Muscle of leg (tissue), 11 donors: ENCODE data around the gene SMIM44. TPM values are rescaled to one million over a fixed set of nuclear protein-coding genes. Genes with fewer than 3 reads are reported as not detected.

Experiments used
- DNase-seq: peaks from one replicate; pipeline ENCODE4 v3.0.0; 2013
- H3K27ac ChIP-seq: one replicate; pipeline ENCODE4 v1.5.1; 2013; ENCODE audit warnings: mild to moderate bottlenecking, low read length, control low read depth
- H3K27me3 ChIP-seq: one replicate; pipeline ENCODE4 v1.6.1; 2013; ENCODE audit warnings: low read length; ENCODE audit not compliant: control insufficient read depth, insufficient read depth
- H3K36me3 ChIP-seq: one replicate; pipeline ENCODE4 v1.6.1; 2013; ENCODE audit warnings: low read length; ENCODE audit not compliant: control insufficient read depth, insufficient read depth
- H3K4me1 ChIP-seq: one replicate; pipeline ENCODE4 v1.6.1; 2013; ENCODE audit warnings: low read length; ENCODE audit not compliant: control insufficient read depth, insufficient read depth
- H3K4me3 ChIP-seq: one replicate; pipeline ENCODE4 v1.5.1; 2013; ENCODE audit warnings: low read length, control low read depth
- H3K9me3 ChIP-seq: replicated peaks from 2 replicates; pipeline ENCODE4 v1.6.1; 2013; ENCODE audit warnings: low read depth, low read length; ENCODE audit not compliant: control insufficient read depth
- WGBS: methylation state at CpG from one replicate; pipeline ENCODE4 v1.1.5; 2013; ENCODE audit warnings: missing lambda C conversion rate; ENCODE audit not compliant: insufficient coverage; 5-methylcytosine and 5-hydroxymethylcytosine counted together
- polyA plus RNA-seq, 8 donors: library from polyadenylated mRNA; unstranded; fragments of 120-200 nt; gene quantifications; one replicate each; pipeline versions ENCODE4 v1.2.1 to v1.2.3, GENCODE V29; 2013; ENCODE audit warnings: inconsistent platforms in 1 of 8, low replicate concordance in 1 of 8; ENCODE audit not compliant: insufficient read length in 8 of 8, insufficient read depth in 1 of 8
- total RNA-seq: library from RNA; stranded (reverse); fragments of 120-200 nt; gene quantifications from one replicate; pipeline ENCODE4 v1.2.4, GENCODE V29; 2013

The SMIM44 gene
- total and polyA plus RNA-seq, 9 donors = not detected

GRCh38 chr19:3434630-3435553 is 48.3 kb downstream of the SMIM44 start:
- peaks cover 13% of the 10 kb centered on the region for H3K4me1 ChIP-seq
- H3K27me3 ChIP-seq = no peaks in the 10 kb centered on the region
- peak; percentile 97 for DNase-seq
- no peaks in the 10 kb centered on the region for H3K9me3 ChIP-seq
- H3K4me3 ChIP-seq = peak overlapping the region; percentile 71
- peak overlapping the region; percentile 96 for H3K27ac ChIP-seq
- peaks cover 50% of the 10 kb centered on the region for H3K36me3 ChIP-seq
- 3% methylated on average over 66 of the region's 67 CpGs for WGBS

- H3K36me3 ChIP-seq = peaks cover 48% of the 10 kb centered on the region
- H3K27me3 ChIP-seq = no peaks in the 10 kb centered on the region
- 82% methylated on average over 11 of the region's 11 CpGs for WGBS
- peaks cover 13% of the 10 kb centered on the region for H3K4me1 ChIP-seq
- no peaks in the 10 kb centered on the region for H3K9me3 ChIP-seq
- H3K27ac ChIP-seq = peak overlapping the region; percentile 96
- no peak for DNase-seq
- H3K4me3 ChIP-seq = no peak overlapping the region
Observed at GRCh38 chr19:3433805-3434540, 49.3 kb downstream of the SMIM44 start.

- no peaks in the 10 kb centered on the region for H3K27me3 ChIP-seq
- H3K27ac ChIP-seq = peak overlapping the region; percentile 96
- peaks cover 43% of the 10 kb centered on the region for H3K36me3 ChIP-seq
- no CpG with 5 or more reads among the region's 12 CpGs for WGBS
- peaks cover 19% of the 10 kb centered on the region for H3K4me1 ChIP-seq
- no peaks in the 10 kb centered on the region for H3K9me3 ChIP-seq
- H3K4me3 ChIP-seq = no peak overlapping the region
- DNase-seq = peak; percentile 39
Observed at GRCh38 chr19:3433313-3433712, 49.9 kb downstream of the SMIM44 start.

Other genes starting within 250 kb of the SMIM44 start
- 18.4 TPM for gene NFIC, start 116.9 kb downstream of the SMIM44 start, total RNA-seq
- gene NFIC, start 116.9 kb downstream of the SMIM44 start, polyA plus RNA-seq = 10 to 100 TPM; 30.9 to 54.5 (median 49.5) TPM
- not detected for gene SMIM24, start 2.9 kb downstream of the SMIM44 start, total RNA-seq
- 10 to 100 TPM in 1 of 8 donors, 1 to 10 TPM in 1, under 1 TPM in 5, not detected in 1; 0.24 to 30.7 (median 0.34) TPM for gene SMIM24, start 2.9 kb downstream of the SMIM44 start, polyA plus RNA-seq
- 6.4 TPM for gene DOHH, start 17.2 kb upstream of the SMIM44 start, total RNA-seq
- 10 to 100 TPM in 2 of 8 donors, 1 to 10 TPM in 6; 8.3 to 10.6 (median 9.7) TPM for gene DOHH, start 17.2 kb upstream of the SMIM44 start, polyA plus RNA-seq
- 20.8 TPM for gene FZR1, start 22.9 kb upstream of the SMIM44 start, total RNA-seq
- gene FZR1, start 22.9 kb upstream of the SMIM44 start, polyA plus RNA-seq = 10 to 100 TPM; 26.1 to 47.3 (median 32.2) TPM
- gene TEKTIP1, start 55.7 kb upstream of the SMIM44 start, total RNA-seq = 0.49 TPM
- 1 to 10 TPM; 2.6 to 5.2 (median 4.1) TPM for gene TEKTIP1, start 55.7 kb upstream of the SMIM44 start, polyA plus RNA-seq
- gene MFSD12, start 74.1 kb upstream of the SMIM44 start, total RNA-seq = 15.3 TPM
- gene MFSD12, start 74.1 kb upstream of the SMIM44 start, polyA plus RNA-seq = 10 to 100 TPM; 22.3 to 39.7 (median 28.3) TPM
- 39.9 TPM for gene HMG20B, start 89.5 kb upstream of the SMIM44 start, total RNA-seq
- 10 to 100 TPM; 34.2 to 47.7 (median 40.8) TPM for gene HMG20B, start 89.5 kb upstream of the SMIM44 start, polyA plus RNA-seq
- 0.22 TPM for gene GIPC3, start 102.0 kb upstream of the SMIM44 start, total RNA-seq
- 1 to 10 TPM in 7 of 8 donors, under 1 TPM in 1; 0.78 to 1.7 (median 1.3) TPM for gene GIPC3, start 102.0 kb upstream of the SMIM44 start, polyA plus RNA-seq
- gene TBXA2R, start 123.4 kb upstream of the SMIM44 start, total RNA-seq = 0.53 TPM
- gene TBXA2R, start 123.4 kb upstream of the SMIM44 start, polyA plus RNA-seq = 1 to 10 TPM; 1.6 to 2.8 (median 2.3) TPM
- 20.1 TPM for gene CACTIN, start 143.3 kb upstream of the SMIM44 start, total RNA-seq
- 10 to 100 TPM; 20.2 to 24.1 (median 22.7) TPM for gene CACTIN, start 143.3 kb upstream of the SMIM44 start, polyA plus RNA-seq
- gene PIP5K1C, start 217.0 kb upstream of the SMIM44 start, total RNA-seq = 8.4 TPM
- 10 to 100 TPM; 16.2 to 30.0 (median 24.0) TPM for gene PIP5K1C, start 217.0 kb upstream of the SMIM44 start, polyA plus RNA-seq
- 0.04 TPM for gene TJP3, start 224.9 kb upstream of the SMIM44 start, total RNA-seq
- 1 to 10 TPM in 2 of 8 donors, under 1 TPM in 4, not detected in 2; 0.07 to 3.4 (median 0.66) TPM for gene TJP3, start 224.9 kb upstream of the SMIM44 start, polyA plus RNA-seq